SH-SY5Y (cell line): ENCODE measurements around the gene FFAR1.

Experiments used
- GATA2 ChIP-seq: IDR thresholded peaks from 2 replicates; pipeline ENCODE4 v1.6.1; 2011; ENCODE audit warnings: mild to moderate bottlenecking, low read depth, low read length
- GATA3 ChIP-seq: IDR thresholded peaks from 2 replicates; pipeline ENCODE4 v1.6.1; 2011; ENCODE audit warnings: low read depth, mild to moderate bottlenecking, low read length, moderate library complexity

DNA sequence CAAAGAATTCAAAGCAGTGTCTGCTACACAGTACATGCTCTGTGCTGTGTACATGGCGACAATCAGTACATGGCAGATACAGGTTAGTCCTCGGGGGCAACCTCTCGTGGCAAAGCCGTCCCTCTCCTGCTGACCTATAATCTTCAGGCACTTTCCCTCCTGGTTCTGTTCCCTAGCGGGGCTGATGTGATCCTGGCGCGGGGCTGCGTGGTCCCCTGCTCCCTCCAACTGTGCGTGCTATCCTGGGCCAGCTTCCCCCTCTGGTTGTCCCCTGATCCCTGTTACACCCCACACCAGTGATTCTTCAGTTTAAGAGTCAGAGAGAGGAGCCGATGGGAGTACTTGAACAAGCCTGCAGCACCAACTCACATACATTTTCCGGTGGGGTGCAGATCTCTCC is 43.7 kb upstream of the FFAR1 start:
- TF ChIP-seq GATA2, result no peak
- TF ChIP-seq GATA3, result no peak
